GM21447 (cell line): Measurements from ENCODE around the gene SYT2.

Source experiments
- ATAC-seq: cut with Tn5 transposase; IDR thresholded peaks from one replicate; pipeline ENCODE4 v1.9.1; 2021; ENCODE audit not compliant: unreplicated experiment

Gene SYT2

GRCh38 chr1:202706851-202707250, 3.4 kb downstream of the SYT2 start:
- ATAC-seq, result no peak

GRCh38 chr1:202704601-202705000, 5.7 kb downstream of the SYT2 start:
- ATAC-seq, result no peak

GRCh38 chr1:202703191-202703590, 7.1 kb downstream of the SYT2 start:
- no peak for ATAC-seq

GRCh38 chr1:202702088-202702487, 8.2 kb downstream of the SYT2 start:
- ATAC-seq, result no peak

- no peak for ATAC-seq
Measured at GRCh38 chr1:202701200-202701599, 9.1 kb downstream of the SYT2 start.

GRCh38 chr1:202700061-202700460, 10.2 kb downstream of the SYT2 start:
- ATAC-seq, result no peak

- ATAC-seq, result no peak
Measured at GRCh38 chr1:202698276-202698675, 12.0 kb downstream of the SYT2 start.

GRCh38 chr1:202697038-202697437, 13.2 kb downstream of the SYT2 start:
- ATAC-seq, result no peak

GRCh38 chr1:202694314-202694713, 15.9 kb downstream of the SYT2 start:
- no peak for ATAC-seq

- no peak for ATAC-seq
Measured at GRCh38 chr1:202692959-202693555, 17.2 kb downstream of the SYT2 start.

GRCh38 chr1:202691816-202692215, 18.4 kb downstream of the SYT2 start:
- ATAC-seq, result no peak

GRCh38 chr1:202689493-202690342, 20.5 kb downstream of the SYT2 start:
- no peak for ATAC-seq

GRCh38 chr1:202689082-202689481, 21.2 kb downstream of the SYT2 start:
- no peak for ATAC-seq

GRCh38 chr1:202688401-202688800, 21.9 kb downstream of the SYT2 start:
- ATAC-seq, result no peak

GRCh38 chr1:202687798-202688197, 22.5 kb downstream of the SYT2 start:
- no peak for ATAC-seq

- no peak for ATAC-seq
Measured at GRCh38 chr1:202687370-202687769, 22.9 kb downstream of the SYT2 start.

GRCh38 chr1:202685641-202686040, 24.6 kb downstream of the SYT2 start:
- ATAC-seq, result no peak

GRCh38 chr1:202684716-202685115, 25.5 kb downstream of the SYT2 start:
- ATAC-seq, result no peak

GRCh38 chr1:202683029-202683428, 27.2 kb downstream of the SYT2 start:
- ATAC-seq, result no peak

GRCh38 chr1:202682477-202682876, 27.8 kb downstream of the SYT2 start:
- no peak for ATAC-seq

GRCh38 chr1:202681736-202682420, 28.4 kb downstream of the SYT2 start:
- ATAC-seq, result no peak
